ENCODE results near the gene DAGLA.

The DAGLA gene

DNA sequence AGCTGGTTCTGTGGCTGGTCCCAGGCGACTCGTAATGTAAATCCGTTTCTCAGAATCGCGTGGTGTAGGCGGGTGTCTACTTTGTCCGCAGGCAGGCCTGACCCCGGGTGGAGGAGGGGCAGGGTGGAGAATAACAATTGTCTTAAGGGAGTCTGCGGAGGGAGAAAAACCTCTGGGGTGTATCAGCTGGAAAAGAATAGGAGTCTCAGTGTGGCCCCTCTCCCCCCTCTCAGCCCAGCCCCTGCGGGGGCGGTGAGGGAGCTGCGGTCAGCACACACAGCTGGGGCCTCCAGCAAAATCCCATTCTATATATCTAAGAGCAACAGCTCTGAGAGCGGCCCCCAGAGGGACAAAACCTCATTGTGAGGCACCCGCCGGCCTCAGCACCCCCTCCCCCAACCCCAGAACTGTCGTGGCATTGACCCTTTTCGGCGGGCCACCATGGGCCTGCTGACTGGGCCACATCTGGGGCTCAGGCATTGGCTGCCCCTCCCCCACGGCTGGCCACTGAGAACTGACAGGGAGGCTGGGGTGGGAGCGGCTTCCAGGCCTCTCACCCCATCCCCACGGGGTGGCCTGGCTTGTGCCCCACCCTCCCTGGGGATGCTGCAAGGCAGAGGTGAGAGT lies 69.5 kb downstream of the DAGLA start:
- DNase-seq = no peak

DNA sequence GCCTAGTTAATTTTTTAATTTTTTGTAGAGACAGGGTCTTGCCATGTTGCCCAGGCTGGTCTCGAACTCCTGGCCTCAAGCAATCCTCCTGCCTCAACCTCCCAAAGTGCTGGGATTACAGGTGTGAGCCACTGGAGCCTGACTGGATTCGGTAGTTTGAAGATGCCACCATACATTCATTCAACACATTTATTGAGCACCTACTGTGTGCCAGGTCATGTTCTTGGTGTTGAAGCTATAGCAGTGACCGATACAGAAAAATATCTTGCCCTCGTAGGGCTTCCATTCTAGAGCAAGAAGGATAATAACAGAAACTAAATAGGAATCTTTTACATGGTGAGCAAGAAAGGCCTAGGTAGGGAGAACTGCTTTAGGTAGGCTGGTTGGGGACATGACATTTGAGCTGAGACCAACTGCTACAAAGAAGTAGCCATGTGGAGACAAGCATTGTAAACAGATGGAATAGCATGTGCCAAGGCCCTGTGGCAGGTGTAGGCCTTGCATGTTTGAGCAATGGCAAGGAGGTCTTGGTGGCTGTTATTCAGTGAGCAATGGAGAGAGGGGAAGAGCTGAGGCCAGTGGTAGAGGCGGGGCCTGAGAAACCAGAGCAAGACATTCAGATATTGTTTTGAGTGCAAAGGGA lies 70.6 kb downstream of the DAGLA start:
- DNase-seq = no peak

DNA sequence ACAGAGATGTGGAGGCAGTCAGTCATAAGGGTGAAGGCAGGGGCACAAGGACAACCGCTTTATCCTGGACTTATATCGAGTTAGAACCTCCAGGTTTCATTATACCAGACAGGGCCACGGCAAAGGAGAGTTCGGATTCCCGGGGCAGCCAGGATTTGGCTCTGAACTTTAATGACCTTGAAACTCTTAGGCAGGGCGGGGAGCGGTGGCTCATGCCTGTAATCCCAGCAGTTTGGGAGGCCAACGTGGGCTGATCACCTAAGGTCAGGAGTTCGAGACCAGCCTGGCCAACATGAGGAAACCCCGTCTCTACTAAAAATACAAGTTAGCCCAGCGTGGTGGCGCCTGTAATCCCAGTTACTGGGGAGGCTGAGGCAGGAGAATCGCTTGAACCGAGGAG lies 71.2 kb downstream of the DAGLA start:
- no peak for DNase-seq

DNA sequence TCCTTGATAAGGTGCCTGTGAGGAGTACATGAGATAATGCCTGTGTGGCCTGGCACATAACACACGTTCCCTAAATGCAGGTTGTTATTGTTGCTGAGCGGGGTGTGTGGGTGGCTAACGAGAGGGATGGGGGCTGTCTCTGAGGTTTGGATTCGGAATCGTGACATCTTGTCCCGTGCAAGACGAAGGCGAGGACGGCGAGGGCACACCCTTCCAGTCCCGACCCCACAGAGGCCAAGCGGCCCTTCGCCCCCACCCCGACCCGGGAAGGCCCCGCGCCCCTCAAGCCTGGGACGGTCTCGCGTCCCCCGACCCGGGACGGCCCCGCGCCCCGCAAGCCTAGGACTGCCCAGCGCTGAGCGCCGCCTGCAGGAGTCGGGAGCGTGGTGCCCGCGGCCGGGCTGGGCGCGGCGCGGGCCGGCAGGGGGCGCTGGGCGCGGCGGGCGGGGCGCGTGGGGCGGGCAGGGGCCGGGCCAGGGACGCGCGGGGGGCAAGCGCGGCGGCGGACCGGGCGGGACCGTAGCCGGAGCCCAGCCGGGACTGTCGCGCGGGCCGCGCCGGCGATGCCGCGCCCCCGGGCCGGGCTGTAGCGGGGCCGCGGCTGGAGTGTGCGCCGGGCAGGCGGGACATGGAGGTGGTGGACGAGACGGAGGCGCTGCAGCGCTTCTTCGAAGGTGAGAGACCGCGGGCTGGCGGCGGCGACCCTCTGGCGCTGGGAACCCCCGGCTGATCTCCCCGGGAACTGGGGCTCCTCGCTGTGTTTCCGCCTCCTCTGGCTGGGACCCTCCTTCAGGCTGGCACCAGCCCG lies 72.1 kb downstream of the DAGLA start, which contains the start of gene MYRF:
Gene MYRF (plus strand): TSS at position 520 of the 808 bp plus-strand sequence. CDS start 109 bp downstream, at position 629.
- DNase-seq = peak; percentile 10 to 21

DNA sequence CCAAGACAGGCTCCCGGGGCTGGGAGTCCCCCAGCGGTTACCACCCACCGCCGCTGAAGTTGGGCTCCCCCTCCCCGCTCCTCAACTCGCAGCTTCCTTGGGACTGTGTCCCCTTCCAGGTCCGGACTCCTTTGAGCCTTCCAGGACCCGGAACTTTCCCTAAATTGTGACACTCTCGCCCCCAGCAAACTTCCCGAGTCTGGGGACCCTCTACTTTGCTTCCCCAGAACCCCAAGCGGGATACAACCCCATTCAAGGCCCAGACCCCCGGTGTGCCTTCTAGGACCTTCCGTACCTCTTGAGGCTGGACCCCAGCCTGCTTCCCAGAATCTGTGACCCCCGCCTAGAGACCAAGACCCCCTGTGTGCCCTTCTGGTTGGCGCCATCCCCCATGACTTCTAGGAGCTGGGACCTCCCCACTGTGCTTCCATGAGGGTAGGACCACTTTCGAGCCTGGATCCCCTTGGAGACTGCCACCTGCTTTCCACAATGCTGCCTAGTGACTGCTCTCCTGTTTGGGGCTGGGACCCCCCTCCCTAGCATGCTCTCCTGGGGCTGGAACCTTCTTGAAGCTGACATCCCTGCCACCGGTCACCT lies 72.8 kb downstream of the DAGLA start:
- DNase-seq = no peak

DNA sequence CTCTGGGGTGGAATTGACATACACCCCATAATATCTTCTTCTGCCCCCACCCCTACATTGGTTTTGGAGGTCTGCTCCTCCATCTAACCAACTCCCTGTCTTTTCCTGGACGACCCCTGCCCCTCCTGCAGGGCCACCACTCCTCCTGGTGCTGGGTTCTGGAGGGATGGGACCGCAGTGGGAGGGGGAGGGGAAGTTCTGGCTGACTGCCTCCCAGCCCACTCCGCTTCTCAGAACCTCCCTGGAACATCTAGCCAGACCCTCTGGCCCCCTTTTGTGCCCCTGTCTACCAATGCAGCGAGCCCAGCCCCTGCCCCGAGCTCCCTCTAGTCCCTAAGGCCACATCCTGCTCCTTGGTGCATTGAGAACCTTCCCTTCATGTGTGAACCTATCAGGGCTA lies 73.5 kb downstream of the DAGLA start:
- no peak for DNase-seq

DNA sequence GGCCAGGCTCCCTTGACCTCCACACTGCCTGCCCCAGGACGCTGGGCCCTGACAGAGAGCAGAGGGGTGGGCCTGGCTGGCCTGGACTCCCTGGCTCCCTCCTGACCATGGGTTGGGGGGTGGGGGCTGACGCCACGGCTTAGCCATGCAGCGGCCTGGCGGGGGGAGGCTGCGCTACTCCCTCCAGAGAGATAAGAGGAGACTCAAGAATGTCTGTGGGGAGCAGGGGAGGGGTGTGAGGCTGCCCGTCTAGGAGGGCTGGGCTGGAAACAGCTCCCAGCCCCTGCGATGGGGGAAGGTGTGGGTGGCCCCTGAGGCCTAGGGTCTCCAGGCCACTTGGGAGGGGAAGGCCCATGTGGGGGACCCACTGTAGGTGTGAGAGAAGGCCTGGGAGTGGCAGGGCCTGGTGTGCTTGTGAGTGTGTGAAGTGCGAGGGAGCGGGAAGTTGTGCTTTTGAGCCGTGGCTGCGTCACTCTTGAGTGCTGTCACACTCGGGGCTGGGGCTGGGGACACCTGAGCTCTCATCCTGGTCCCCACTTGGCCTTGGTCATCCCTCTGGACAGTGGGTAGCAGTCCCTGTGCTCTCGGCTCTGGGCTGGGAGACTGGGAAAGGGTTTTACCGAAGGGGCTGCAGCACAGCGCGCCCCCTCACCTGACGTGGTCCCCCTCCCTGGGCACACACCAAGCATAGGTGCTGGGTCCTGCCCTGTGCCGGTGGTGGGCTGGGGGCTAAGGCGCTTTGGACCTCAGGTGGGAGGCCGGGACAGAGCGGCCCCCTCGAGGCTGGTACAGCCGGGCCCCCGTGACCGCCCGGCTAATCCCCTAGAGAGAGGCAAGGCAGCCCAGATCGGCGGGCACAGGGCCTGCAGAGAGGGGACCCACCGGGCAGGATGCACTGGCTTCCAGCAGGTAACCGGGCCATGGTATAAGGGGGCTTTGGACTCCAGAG lies 74.6 kb downstream of the DAGLA start:
- DNase-seq = no peak

DNA sequence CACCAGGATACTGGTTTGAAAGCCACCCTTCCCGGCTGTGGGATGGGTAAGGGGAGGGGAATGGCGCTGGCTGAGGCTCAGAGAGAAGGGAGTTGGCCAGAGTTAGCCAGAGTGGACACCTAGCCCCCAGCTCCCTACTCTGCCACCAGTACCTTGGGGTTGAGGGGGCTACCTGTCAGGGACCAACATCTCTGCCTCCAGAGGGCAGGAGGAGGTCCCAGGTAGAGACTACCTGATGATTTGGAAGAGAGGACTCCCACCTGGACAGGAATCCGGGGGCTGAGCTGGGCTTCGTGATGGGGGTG lies 75.9 kb downstream of the DAGLA start:
- no peak for DNase-seq

DNA sequence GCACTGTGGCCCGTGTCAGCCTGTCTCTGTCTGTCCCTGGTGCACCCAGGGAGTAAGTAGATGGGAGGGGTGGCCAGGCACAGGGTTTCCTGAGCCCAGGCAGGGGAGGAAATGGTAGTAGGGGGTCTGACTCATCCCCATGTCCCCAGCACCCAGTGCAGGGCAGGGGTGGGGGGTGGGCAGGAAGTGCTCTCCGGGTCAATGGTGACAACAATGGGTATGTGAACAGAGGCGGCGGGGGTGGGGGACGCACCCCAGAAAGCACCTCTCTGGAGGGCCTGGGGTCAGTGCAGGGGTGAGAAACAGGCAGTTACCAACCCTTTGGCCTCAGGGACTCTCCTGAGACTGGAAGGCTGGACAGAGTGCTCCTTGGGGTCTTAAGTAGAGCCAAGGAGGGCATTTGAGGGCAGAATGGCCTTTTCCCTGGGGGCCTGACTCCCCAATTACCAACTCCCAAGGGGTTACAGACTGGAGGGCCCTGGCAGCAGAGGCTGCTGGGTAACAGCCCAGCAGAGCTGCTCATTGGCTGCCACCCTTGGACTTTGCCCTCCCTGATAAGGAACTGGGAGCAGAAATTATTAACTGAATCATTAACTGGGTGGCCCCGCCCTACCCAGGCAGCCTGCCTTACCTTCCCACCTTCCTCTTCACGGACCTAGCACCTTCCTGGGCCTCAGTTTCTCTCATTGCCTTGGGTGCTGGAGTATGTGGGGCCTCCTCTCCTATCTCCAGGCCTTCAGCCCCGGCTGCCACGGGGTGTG lies 76.4 kb downstream of the DAGLA start:
- no peak for DNase-seq

DNA sequence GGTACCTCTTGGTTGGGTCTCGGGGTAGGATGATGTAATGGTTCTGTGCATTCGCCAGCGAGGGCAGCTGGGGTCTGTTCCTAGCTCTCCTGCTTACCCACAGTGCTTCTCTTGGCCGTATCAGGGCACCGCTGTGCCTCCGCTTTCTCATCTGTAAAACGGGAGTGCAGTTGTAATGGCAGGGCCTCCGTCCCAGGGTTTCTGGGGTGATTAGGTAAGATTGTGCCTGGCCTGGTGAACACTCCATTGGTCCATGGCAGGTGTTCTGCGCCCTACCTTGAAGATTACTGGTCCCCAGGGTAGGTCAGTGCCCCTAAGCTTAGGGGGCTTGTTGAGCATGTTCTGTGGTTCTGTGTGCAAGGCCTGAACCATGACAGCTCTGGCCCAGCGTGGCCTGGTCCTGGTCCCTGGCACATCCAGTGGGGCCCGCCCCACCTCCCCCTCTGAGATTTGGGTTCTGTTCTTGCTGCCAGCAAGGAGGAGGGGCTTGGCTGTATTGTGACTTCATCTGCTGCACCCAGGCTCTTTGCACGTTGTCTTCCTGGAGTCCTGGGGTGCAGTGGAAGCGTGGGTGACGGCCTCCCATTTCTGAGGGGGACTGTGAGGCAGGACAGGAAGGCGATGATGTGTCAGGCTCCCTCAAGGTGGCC lies 77.1 kb downstream of the DAGLA start:
- no peak for DNase-seq

DNA sequence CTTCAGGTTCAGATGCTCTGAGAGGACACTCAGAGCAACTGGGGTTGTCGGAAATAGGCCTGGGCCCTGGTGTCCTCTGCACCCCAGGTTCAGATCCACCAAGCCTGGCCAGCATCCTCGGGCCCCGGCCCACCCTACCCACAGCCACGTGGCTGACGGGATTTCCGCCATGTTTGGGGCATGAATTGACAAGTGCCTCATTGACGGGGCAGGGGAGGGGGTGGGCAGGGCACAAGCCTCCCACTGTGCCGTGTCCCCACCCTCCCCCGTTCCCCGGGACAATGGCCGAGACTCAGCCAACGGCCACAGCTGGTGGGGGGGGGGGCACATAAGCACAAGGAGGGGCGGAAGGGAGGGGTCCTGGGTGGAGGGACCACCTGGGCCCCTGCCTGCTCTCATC lies 80.8 kb downstream of the DAGLA start:
- DNase-seq = no peak

DNA sequence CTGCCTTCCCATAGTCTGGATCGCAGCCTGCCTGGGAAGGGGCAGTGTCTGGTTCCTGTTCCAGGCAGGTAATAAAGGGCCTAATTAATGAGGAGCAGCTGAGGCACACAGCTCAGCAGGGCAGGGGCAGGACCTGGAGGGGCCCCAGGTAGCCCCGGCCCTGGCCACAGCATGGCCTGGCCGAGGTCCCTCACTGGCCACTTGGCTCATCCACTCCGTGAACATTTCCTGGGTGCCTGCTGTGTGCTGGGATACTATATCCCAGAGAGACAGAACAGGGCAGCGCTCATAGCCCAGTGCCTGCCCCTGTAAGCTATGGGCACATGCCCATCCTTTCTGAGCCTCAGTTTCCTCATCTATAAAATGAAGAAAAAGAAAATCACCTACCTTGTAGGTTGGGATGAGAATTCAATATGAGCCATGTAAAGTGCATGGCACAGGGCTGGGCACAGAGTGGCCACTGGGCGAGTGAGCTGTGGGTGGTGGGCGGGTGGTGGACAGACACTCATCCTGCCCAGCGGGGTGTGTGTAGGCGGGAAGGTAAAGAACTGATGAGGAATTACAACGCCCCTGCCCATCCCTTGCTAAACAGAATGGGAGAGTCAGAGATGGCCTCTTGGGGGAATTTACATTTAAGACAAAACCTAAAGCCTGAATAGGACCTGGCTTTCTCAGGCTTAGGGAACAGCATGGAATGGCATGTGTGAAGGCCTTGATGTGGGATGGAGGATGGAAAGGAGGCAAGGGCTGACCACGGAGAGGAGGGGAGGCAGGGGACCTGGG lies 81.4 kb downstream of the DAGLA start:
- DNase-seq = no peak

DNA sequence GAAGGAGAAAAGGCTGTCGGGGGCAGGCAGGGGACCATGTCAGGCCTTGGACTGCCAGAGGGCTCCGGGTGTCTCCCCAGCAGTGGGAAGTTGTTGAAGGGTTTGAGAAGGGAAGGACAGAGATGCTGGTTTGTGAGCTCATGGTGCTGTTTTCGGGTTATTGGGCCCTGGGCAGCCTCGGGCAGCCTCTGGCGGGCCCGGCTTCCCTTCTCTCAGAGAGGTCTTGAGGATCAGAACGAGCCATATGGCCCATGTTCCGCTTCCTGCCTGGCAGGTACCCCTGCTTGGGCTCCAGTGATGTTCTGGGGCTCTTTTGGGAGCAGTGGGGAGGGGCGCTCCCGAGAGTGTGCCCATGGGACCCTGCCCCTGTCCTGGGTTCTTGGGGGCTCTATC lies 82.0 kb downstream of the DAGLA start:
- DNase-seq = no peak

DNA sequence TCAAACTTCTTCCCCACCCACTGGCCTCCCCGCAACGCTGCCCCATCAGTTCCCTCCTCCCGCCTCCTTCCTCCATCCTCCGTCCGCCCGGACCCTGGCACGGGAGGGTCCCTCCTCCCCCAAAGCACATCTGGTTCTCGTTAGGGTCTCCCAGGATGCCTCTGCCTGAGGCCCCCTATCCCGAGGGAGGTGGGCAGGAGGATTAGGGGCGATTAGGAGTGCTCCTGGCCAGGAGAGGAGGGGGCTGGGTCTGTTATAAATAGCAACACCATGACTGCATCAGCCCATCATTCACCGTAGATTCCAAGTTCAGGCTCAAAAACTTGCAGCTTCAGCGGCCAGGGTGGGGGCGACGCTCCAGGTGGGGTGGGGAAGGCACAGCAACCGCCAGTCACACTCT lies 82.6 kb downstream of the DAGLA start:
- no peak for DNase-seq

DNA sequence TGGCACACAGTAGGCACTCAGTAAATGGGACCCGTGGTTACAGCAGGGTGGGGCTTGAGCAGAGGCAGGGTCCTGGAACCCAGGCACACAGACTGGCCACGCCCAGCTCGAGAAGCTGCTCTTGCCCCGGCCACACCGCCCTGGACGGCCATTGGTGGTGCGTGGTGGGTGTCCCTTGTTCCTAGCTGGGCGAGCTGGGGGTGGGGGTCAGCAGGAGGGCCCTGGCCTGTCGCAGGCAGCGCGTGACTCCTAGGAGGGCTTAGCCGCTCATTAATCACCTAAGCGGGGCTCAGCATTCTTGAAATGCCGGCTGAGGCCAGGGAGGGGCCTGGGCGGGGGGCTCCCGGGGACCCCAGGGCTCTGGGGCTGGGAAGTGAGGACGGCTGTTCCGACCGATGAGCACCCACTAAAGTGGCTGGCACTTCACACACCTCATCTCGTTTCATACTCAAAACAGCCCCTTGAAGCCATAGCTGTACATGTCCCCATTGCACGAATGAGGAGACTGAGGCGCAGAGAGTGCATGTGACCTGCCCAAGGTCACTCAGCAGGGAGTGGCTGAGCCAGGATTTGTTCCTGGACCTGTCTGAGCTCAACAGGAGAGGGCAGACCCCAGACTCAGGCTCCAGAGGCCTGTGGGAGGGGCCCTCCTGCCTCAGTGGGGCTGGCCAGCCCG lies 83.9 kb downstream of the DAGLA start:
- no peak for DNase-seq

DNA sequence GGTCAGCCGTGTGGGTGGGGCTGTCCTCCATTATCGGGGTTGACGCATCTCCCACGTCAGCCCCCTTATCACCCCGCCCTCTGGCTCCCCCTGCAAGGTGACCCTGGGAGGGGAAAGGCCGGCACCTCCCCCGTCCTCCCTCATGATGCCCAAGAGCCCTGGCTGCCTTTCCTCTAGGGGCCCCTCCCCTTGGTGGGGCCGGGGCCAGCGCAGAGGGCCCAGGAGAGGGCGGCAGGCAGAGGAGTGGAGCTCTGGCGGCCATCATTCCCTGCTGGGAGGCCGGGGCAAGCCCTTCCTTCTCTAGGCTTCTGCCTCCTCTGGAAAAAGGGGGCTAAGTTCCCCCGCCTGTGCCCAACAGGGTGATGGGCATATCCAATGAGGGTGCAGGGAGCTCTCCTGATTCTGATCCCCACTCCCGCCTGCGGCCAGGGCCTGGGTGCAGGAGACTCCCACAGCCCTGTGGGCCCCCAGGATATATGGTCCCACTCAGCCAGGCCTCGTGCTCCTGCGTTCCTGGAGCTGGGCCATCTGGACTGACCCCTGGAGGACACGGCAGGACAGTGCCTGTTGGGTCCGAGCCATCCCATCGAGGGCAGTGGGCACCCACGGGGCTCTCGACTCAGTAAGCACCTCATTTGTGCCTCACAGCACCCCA lies 84.5 kb downstream of the DAGLA start:
- no peak for DNase-seq

DNA sequence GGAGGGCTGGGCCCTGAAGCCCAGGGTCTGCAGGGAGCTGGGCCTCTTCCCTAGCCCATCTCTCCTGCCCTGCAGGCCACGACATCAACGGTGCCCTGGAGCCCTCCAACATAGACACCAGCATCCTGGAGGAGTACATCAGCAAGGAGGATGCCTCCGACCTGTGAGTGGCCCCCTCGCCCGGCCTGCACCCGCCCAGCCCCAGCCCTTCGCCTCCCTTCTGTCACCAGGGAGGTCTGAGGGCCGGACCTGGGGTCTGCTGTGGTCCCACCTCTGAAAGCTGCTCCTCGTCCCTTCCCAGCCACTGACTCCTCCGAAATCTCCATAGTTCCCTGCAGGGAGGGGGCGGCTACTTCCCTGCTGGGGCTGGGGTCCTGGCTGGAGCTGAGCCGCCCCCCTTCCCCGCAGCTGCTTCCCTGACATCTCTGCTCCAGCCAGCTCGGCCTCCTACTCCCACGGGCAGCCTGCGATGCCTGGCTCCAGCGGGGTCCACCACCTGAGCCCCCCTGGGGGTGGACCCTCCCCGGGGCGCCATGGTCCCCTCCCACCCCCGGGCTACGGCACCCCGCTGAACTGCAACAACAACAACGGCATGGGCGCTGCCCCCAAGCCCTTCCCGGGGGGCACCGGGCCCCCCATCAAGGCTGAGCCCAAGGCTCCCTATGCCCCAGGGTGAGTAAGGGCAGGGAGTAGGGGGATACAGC lies 85.5 kb downstream of the DAGLA start:
- no peak for DNase-seq

DNA sequence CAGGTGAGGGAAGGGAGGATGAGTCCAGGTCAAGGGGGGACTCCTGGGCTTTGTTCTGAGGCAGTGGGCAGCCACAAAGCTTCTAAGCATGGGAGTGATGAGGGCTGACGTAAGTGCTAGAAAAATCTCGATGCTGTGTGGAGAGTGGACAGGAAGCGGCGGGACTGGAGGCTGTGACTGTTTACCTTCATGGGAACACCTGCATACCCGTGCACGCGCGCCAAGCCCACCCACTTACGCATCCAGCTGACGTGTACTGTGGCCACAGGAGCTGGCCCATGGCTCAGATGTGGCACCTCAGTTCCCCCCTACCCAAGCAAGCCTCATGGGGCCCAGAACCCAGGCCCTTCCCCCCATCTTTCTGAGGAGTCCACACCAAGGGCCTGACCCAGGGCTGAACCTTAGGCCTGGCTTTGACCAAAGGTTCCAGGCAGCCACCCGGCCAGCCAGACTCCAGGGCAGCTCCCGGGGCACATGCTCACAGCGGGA lies 86.2 kb downstream of the DAGLA start:
- no peak for DNase-seq

All from AML-193 (cell line).